AG10803 (cell line): ENCODE measurements around the gene EXOC3L4.
"Not testable (repeated sequence)": the region's sequence is repeated elsewhere in the genome, so short reads cannot be mapped to it uniquely, and the experiment has no call there.

Experiments used
- DNase-seq: peaks from one replicate; pipeline ENCODE4 v3.0.0; 2010; ENCODE audit warnings: low read depth
- H3K4me3 ChIP-seq: 2 replicates; pipeline ENCODE4 v1.5.1; 2011; ENCODE audit warnings: mild to moderate bottlenecking, low read length, control low read depth
- CTCF ChIP-seq: conservative IDR thresholded peaks from 2 replicates; pipeline ENCODE4 v1.5.1; 2011; ENCODE audit warnings: mild to moderate bottlenecking, low read length, control low read depth, inconsistent platforms

EXOC3L4 gene

GRCh38 chr14:103115845-103116572, 21.5 kb downstream of the EXOC3L4 start:
- no peak for DNase-seq
- no peak overlapping the region for H3K4me3 ChIP-seq
- no peak for TF ChIP-seq CTCF

DNA sequence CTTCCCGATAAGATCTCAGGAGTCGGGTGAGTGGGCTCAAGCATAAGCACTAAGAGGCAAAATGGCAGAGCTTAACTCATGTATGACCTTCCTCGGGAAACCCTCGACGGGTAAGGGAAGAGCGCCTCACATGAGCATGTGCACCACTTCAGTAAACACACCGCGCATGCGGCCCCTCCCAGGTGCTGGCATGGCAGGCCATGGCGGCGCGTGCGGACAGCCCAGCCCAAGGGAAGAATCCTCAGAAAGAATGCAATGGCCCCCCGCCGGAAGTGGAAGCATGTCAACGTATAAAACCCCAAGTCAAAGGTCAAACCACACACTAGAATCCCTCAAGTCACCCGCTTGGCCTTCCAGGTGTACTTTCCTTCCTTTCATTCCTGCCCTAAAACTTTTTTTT, 22.1 kb downstream of the EXOC3L4 start:
- no peak overlapping the region for H3K4me3 ChIP-seq
- TF ChIP-seq CTCF: no peak
- no peak for DNase-seq

GRCh38 chr14:103117499-103117898, 23.0 kb downstream of the EXOC3L4 start:
- DNase-seq, H3K4me3 ChIP-seq: not testable (repeated sequence)

- peak; percentile 46 for DNase-seq
- H3K4me3 ChIP-seq: no peak overlapping the region
- no peak for TF ChIP-seq CTCF
These were observed 23.6 kb downstream of the EXOC3L4 start for GRCh38 chr14:103118018-103118662.

DNA sequence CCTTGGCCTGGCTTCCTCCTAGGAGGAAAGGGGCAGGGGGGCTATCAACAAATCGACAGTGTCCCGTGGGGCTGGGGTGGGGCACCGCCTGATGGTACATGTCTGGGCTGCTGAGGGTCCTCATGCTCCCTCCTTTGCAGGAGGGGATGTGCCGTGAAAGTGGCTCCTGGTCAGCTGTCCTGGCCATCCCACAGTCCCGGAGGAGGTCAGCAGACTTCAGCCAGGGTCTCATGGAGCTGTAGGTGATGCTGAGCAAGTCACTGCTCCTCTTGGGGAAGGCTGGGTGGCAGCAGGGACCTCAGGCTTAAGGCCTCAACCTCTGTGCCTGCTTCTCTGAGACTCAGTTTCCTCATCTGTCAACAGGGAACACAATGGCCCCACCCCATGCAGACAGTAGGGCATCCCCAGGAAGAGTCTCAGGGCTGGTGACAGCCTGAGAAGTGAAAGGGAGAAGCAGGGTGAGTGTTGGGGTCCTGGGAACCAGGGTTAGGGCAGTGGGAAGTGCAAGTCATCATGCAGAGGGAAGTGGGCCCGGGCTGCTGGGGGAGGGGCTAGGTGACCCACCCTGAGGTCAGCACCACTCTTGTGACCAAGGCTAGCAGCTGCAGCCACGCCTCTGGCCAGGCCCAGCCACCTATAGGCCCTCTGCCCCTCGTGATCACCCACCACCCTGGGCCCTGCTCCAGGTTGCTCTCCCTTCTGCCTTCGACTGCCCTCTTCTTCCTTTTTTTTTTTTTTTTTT, 24.3 kb downstream of the EXOC3L4 start:
- H3K4me3 ChIP-seq: no peak overlapping the region
- DNase-seq: no peak
- TF ChIP-seq CTCF: no peak

GRCh38 chr14:103119527-103119926, 25.0 kb downstream of the EXOC3L4 start:
- H3K4me3 ChIP-seq, DNase-seq: not testable (repeated sequence)

GRCh38 chr14:103121121-103121845, 26.8 kb downstream of the EXOC3L4 start:
- DNase-seq: peak; percentile 49
- H3K4me3 ChIP-seq: no peak overlapping the region
- TF ChIP-seq CTCF: no peak
